GM19035 (cell line): Measurements from ENCODE around the gene BDKRB1.
"Not testable (repeated sequence)": the region's sequence is repeated elsewhere in the genome, so short reads cannot be mapped to it uniquely, and the experiment has no call there.

Source experiments
- ATAC-seq: cut with Tn5 transposase; IDR thresholded peaks from one replicate; pipeline ENCODE4 v1.9.1; 2021; ENCODE audit not compliant: unreplicated experiment

Gene BDKRB1

DNA sequence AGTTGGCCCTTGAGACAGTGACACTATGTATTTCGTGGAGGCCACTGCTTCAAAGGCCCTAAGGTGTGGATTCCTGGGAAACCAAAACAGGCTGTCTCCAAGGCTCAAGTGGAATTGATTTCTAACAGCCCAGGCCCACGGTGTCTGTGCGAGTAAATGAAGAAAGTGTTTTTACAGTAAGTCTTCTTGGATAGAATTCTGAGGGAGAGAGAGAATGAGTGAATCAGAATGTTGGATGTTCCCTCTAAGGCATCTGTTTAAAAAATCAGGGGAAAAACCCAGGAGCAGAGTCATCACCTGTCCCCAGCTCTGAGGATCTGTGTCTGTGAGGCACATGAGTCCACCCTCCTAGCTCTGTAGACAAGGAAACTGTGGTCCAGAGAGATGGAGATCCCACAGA, 22.3 kb upstream of the BDKRB1 start:
- no peak for ATAC-seq

- no peak for ATAC-seq
Observed at GRCh38 chr14:96235426-96235825, 20.6 kb upstream of the BDKRB1 start.

DNA sequence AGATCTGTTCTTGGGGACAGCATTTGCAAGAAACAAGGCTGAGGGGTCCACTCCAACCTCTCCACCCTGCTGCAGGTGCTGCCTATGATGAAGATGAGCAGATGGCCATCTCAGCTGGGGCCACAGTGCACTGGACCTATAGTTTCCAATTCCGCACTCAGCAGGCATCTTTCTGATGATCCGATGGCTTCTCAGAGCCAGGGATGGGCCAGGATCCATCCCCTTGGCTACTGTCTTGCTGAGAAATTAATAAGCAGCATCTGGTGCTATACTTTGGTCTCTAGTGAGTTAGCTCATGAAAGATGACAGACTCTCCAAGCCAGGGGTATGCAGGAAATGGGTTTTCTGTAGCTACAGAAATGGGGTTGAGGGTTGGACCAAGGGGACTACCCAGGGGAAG, 18.4 kb upstream of the BDKRB1 start:
- no peak for ATAC-seq

GRCh38 chr14:96238676-96239265, 17.2 kb upstream of the BDKRB1 start:
- no peak for ATAC-seq

- no peak for ATAC-seq
Observed at GRCh38 chr14:96239711-96240141, 16.3 kb upstream of the BDKRB1 start.

DNA sequence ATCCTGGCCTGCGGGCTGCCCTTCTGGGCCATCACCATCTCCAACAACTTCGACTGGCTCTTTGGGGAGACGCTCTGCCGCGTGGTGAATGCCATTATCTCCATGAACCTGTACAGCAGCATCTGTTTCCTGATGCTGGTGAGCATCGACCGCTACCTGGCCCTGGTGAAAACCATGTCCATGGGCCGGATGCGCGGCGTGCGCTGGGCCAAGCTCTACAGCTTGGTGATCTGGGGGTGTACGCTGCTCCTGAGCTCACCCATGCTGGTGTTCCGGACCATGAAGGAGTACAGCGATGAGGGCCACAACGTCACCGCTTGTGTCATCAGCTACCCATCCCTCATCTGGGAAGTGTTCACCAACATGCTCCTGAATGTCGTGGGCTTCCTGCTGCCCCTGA, 15.4 kb upstream of the BDKRB1 start:
- ATAC-seq, result no peak

GRCh38 chr14:96242126-96242525, 13.9 kb upstream of the BDKRB1 start:
- ATAC-seq, result no peak

DNA sequence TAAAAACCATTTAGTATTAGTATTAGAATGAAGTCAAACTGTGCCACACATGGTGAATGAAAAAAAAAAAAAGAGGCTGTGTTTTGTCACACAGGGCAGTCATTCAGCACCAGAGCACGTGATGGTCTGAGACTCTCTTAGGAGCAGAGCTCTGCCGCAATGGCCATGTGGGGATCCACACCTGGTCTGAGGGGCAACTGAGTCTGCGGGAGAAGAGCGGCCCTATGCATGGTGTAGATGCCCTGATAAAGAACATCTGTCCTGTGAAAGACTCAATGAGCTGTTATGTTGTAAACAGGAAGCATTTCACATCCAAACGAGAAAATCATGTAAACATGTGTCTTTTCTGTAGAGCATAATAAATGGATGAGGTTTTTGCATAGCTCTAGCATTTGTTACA, 12.2 kb upstream of the BDKRB1 start:
- no peak for ATAC-seq

- ATAC-seq, result not testable (repeated sequence)
Observed at GRCh38 chr14:96245074-96245473, 10.9 kb upstream of the BDKRB1 start.

DNA sequence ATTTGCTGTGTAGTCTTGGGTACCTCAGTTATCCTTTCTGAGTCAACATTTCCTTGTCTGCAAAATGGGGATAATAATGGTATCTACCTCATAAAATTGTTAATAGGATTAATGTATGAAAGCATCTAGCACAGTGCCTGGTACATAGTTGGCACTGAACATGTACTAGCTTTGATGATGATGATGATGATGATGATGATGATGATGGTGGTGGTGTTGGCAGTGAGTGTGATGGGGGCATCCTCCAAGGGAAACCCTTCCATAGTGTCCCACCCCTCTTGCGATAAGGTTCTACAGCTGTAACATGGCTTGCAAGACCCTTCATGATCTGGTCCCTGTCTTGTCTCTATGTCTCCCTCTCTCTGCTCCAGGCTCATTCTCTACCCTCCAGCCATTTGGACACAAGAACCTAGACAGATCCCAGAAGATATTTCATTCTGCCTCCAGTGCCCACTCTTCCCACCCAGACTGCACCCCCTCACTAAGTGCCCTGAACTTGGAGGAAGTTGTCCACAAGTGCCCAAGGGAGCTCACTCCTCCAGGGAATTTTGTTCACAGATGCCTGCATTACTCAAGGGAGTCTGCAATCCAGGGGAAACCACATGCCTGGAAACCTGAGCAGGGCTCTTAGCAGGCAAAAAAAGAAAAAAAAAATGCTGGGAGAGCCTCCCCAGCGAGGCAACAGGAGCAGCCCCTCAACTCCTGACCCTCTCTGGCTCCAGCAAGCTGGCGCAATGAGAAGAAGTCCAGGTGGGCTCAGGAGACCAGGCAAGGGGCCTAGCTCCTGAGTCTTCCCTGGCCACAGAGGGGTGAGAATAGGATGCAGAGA, 10.1 kb upstream of the BDKRB1 start:
- ATAC-seq, result no peak

GRCh38 chr14:96246539-96246847, 9.5 kb upstream of the BDKRB1 start:
- ATAC-seq, result no peak

DNA sequence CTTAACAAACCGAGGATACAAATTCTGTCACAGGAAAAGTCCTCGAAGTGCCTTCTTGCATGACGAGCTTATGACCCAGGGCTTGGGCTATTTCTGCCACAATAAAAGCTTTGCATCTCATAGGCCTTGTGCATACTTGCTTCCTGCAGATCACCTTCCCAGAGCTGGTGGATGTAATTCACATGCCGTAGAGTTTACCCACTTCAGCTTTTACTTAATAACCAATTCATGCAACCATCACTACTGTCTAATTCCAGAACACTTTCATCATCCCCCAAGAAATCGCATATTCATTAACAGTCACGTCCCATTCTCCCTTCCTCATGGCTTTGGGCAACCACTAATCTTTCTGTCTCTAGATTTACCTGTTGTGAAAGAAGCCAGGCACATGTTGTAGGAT, 9.0 kb upstream of the BDKRB1 start:
- no peak for ATAC-seq

DNA sequence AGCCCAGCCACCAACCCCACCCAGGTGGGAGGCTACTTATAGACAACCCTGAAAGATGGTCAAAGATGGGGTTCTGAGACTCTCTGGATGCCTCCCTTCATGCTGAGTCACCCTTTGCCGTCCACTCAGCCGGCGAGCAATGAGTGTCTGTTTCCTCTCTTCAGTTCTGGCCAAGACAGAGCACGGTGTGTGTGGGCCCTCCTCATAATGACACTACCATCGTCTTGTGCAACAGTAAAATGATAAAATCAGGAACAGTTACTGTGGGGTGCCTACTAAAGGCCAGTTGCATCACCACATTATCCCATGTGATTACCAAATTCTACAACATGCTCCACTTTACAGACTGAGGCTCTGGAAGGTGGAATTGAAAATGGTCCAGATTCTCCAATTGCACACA, 7.0 kb upstream of the BDKRB1 start:
- no peak for ATAC-seq

GRCh38 chr14:96250485-96250884, 5.5 kb upstream of the BDKRB1 start:
- no peak for ATAC-seq

DNA sequence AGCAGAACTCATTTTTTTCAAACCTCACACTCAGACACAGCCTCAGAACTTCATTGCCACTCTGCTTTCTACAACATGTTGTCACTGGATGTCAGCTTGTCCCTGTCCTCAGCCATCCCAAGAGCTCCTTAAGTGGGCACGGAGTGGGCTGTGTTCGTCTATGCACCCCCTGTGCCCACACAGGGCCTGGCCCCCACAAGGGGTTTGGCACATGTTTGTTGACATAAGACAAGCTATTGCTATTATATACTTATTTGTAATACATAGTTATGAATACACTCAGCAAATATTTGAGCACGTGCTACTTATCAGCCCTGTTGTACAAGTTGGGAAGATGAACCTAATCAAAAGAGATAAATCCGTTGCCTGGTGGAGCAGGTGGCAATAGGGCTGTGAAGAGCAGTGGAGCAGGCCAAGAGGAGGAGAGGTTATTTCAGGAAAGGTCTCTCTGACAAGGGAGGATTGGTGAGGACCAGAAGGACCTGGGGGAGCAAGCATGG, 4.3 kb upstream of the BDKRB1 start:
- no peak for ATAC-seq

GRCh38 chr14:96252323-96252998, 3.5 kb upstream of the BDKRB1 start:
- no peak for ATAC-seq

DNA sequence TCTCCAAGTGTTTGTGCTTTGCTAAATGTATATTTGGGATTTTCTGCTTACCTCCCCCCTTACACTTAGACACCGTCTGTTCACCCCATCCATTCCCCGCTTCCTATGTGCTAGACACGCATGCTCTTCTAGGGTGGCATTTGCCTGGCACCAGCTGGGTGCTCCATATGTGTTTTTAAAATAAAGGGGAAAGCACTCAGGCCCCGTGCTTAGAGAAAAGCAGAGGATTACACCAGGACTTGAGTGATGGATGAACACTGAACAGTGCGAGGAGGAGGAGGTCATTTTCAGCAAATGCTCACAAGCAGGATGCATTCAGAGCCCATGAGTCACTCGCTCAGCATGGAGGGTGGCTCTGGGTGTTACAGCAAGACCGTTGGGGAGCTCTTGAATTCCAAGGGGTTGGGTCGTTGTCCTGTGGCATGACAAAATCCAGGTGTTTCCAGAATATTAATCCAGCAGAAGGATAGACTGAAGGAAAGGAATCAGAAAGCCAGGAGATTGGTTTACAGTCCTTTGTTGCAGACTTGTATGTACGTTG, 2.9 kb upstream of the BDKRB1 start:
- no peak for ATAC-seq

- no peak for ATAC-seq
Observed at GRCh38 chr14:96254687-96255086, 1.3 kb upstream of the BDKRB1 start.

DNA sequence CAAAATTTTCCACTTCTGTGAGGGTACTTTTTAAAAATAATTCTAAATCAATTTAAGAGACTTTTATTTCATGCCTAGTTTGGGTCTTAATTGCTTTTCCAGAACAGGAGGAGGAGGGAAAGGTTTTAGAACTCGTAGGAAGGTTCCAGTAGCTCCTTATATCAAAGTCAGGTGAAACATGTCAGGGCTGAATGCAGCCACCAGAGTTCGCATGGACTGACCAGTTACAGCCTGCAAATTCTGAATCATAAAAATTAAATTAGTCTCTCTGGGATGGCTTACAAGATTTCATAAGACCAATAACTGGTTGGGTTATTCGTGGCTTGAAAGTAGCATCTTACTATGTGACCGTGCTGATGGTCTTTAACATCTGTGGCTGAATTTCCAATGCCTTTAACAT, 397 bp downstream of the BDKRB1 start:
- no peak for ATAC-seq

DNA sequence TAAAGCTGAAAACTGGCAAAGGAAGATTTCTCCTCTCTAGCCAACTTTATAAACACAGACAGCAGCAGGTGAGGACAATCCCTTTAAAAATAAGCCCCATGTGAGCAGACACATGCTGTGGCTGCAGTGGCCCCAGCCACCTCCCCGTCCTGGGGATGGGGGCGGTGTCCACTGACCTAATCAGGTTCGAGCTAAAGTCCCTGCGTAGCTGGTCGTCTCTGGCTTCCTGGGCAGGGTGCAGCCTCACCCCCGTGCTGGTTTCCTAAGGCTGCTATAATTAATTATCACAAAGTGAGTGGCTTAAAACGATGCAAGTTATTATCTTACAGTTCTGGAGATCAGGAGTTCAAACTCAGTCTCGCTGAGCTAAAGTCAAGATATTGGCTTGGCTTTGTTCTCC, 1.0 kb downstream of the BDKRB1 start:
- ATAC-seq, result no peak

- no peak for ATAC-seq
Observed at GRCh38 chr14:96257900-96258299, 1.9 kb downstream of the BDKRB1 start.

GRCh38 chr14:96260341-96260821, 4.4 kb downstream of the BDKRB1 start:
- ATAC-seq, result no peak
